HG03060 (cell line): ENCODE results near the gene TAAR8.
A peak's percentile ranks its signal among the peaks of the same experiment; 100 is the strongest.
"Not testable (repeated sequence)": the region's sequence is repeated elsewhere in the genome, so short reads cannot be mapped to it uniquely, and the experiment has no call there.

Source experiments
- ATAC-seq: cut with Tn5 transposase; IDR thresholded peaks from one replicate; pipeline ENCODE4 v1.9.1; 2021; ENCODE audit warnings: low read depth, moderate number of reproducible peaks; ENCODE audit not compliant: unreplicated experiment

TAAR8 gene

GRCh38 chr6:132537977-132538376 is 14.5 kb upstream of the TAAR8 start, which contains the start of gene TAAR9:
TAAR9 (plus strand) TSS chr6:132538277; CDS start chr6:132538290, 13 bp downstream.
- no peak for ATAC-seq

- no peak for ATAC-seq
These were observed 7.6 kb upstream of the TAAR8 start for GRCh38 chr6:132544826-132545225.

- no peak for ATAC-seq
These were observed 3.6 kb upstream of the TAAR8 start for GRCh38 chr6:132548746-132549463.

- no peak for ATAC-seq
These were observed 1.3 kb upstream of the TAAR8 start for GRCh38 chr6:132551214-132551613.

GRCh38 chr6:132560087-132560486 is 7.6 kb downstream of the TAAR8 start:
- not testable (repeated sequence) for ATAC-seq

- ATAC-seq: no peak
These were observed 13.9 kb downstream of the TAAR8 start for GRCh38 chr6:132566404-132566803.

GRCh38 chr6:132567566-132567965 is 15.1 kb downstream of the TAAR8 start:
- no peak for ATAC-seq

- ATAC-seq: no peak
These were observed 16.1 kb downstream of the TAAR8 start for GRCh38 chr6:132568611-132569010.

- ATAC-seq: no peak
These were observed 16.7 kb downstream of the TAAR8 start for GRCh38 chr6:132569170-132569569.

GRCh38 chr6:132570221-132570777 is 17.8 kb downstream of the TAAR8 start, which contains the start of gene TAAR6:
TAAR6 (plus strand) TSS chr6:132570322; CDS start chr6:132570322, 0 bp downstream.
- ATAC-seq: no peak

GRCh38 chr6:132571774-132572173 is 19.3 kb downstream of the TAAR8 start:
- ATAC-seq: no peak

- no peak for ATAC-seq
These were observed 32.2 kb downstream of the TAAR8 start for GRCh38 chr6:132584698-132585097.

GRCh38 chr6:132587424-132587823 is 35.0 kb downstream of the TAAR8 start:
- ATAC-seq: no peak

- ATAC-seq: no peak
These were observed 37.0 kb downstream of the TAAR8 start, which contains the start of gene TAAR5 for GRCh38 chr6:132589454-132589853. TAAR5 (minus strand) TSS chr6:132589741; CDS start chr6:132589686, 55 bp downstream.

GRCh38 chr6:132590362-132590761 is 37.9 kb downstream of the TAAR8 start:
- no peak for ATAC-seq

GRCh38 chr6:132592855-132593254 is 40.4 kb downstream of the TAAR8 start:
- no peak for ATAC-seq

- no peak for ATAC-seq
These were observed 43.7 kb downstream of the TAAR8 start for GRCh38 chr6:132596201-132596600.

GRCh38 chr6:132598473-132598872 is 46.0 kb downstream of the TAAR8 start:
- peak; percentile 62 for ATAC-seq

GRCh38 chr6:132600900-132601299 is 48.4 kb downstream of the TAAR8 start:
- not testable (repeated sequence) for ATAC-seq
